ENCODE measurements around the gene GCC2.
A peak's percentile ranks its signal among the peaks of the same experiment; 100 is the strongest.

The GCC2 gene, protein sequence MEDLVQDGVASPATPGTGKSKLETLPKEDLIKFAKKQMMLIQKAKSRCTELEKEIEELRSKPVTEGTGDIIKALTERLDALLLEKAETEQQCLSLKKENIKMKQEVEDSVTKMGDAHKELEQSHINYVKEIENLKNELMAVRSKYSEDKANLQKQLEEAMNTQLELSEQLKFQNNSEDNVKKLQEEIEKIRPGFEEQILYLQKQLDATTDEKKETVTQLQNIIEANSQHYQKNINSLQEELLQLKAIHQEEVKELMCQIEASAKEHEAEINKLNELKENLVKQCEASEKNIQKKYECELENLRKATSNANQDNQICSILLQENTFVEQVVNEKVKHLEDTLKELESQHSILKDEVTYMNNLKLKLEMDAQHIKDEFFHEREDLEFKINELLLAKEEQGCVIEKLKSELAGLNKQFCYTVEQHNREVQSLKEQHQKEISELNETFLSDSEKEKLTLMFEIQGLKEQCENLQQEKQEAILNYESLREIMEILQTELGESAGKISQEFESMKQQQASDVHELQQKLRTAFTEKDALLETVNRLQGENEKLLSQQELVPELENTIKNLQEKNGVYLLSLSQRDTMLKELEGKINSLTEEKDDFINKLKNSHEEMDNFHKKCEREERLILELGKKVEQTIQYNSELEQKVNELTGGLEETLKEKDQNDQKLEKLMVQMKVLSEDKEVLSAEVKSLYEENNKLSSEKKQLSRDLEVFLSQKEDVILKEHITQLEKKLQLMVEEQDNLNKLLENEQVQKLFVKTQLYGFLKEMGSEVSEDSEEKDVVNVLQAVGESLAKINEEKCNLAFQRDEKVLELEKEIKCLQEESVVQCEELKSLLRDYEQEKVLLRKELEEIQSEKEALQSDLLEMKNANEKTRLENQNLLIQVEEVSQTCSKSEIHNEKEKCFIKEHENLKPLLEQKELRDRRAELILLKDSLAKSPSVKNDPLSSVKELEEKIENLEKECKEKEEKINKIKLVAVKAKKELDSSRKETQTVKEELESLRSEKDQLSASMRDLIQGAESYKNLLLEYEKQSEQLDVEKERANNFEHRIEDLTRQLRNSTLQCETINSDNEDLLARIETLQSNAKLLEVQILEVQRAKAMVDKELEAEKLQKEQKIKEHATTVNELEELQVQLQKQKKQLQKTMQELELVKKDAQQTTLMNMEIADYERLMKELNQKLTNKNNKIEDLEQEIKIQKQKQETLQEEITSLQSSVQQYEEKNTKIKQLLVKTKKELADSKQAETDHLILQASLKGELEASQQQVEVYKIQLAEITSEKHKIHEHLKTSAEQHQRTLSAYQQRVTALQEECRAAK (N-terminal part only)

GRCh38 chr2:108448678-108449409 lies at the start of gene GCC2:
Gene GCC2, plus strand, starts transcription at chr2:108449206. Its CDS starts 69 bp downstream, at chr2:108449275.
- peak; percentile 68 for TF ChIP-seq POLR2A (IDR thresholded peaks at IDR 0.05; ENCODE audit: low read depth, low read length)
- peak; percentile 79 for FAIRE-seq
- DNase-seq (ENCODE audit: insufficient read length, low spot score): peak; percentile 72

GRCh38 chr2:108399479-108399878 lies 49.5 kb upstream of the GCC2 start:
- TF ChIP-seq POLR2A (IDR thresholded peaks at IDR 0.05; ENCODE audit: low read depth, low read length): no peak
- FAIRE-seq (no peak), DNase-seq (ENCODE audit: insufficient read length, low spot score) (no peak)

DNA sequence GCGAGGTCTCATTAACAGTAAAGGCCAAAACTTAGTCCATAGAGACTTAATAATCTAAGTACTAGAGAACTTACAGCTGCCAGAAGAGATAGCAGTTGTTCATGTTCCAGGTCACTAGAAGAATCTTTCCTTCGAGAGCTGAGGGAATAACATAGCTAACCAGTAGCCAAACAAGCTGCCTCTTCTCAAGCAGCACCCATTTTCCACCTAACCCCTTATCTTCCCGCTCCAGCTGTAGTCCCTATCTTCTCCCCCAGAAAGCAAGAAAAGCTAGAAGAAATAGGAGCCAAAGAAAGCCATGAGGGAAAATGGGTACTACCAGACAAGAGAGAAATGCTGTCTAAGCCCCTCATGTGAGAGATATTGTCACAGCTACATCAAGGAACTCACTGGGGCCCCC lies 47.2 kb upstream of the GCC2 start:
- no peak for DNase-seq (ENCODE audit: insufficient read length, low spot score)
- FAIRE-seq: no peak
- no peak for TF ChIP-seq POLR2A (IDR thresholded peaks at IDR 0.05; ENCODE audit: low read depth, low read length)

DNA sequence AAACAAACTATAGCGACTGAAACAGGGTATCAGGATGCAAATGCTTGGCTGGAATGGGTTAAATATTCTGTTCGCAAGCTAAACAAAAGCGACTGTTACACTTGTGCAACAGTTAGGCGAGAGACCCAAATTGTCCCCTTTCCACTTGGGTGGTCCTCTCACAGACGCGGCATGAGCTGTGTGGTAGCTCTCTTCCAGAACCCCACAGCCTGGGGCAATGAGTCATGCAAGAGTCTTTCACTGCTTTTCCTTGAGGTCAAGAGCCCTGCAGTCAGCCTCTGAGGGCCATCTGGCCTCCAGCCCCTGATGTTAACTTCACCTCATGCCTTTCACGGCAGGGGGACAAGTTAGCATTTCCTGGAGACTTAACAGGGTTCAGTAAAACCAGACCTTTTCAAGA lies 45.5 kb upstream of the GCC2 start:
- no peak for TF ChIP-seq POLR2A (IDR thresholded peaks at IDR 0.05; ENCODE audit: low read depth, low read length)
- peak; percentile 53 for FAIRE-seq
- no peak for DNase-seq (ENCODE audit: insufficient read length, low spot score)

DNA sequence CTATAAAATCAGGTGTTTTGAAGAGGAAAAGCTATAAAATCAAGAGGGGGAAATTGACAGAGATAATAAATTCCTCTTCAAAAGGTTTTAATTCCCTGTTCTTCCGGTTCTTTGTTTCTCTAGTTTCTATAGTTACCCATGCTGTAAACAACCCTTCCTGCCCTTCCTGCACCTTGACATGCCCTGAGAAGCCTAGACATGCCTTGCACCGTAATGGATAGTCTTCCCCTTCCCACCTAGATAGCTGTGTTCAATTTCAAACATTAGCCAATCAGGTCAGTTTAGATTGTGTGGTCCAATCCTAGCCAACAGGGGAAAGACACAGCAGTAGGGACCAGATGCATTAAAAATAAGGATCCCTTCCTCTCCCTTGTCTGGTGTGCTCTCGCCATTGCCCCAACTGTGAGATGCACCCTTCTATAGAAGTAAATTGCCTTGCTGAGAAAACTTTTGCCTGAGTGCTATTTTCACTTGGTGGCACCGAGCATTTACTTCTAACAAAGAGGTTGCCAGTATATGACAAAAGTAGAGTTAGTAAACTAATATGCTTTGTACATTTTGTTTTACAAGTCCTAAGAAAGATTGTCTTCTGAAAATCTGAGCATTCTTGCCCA lies 44.1 kb upstream of the GCC2 start:
- no peak for DNase-seq (ENCODE audit: insufficient read length, low spot score)
- TF ChIP-seq POLR2A (IDR thresholded peaks at IDR 0.05; ENCODE audit: low read depth, low read length): no peak
- no peak for FAIRE-seq

DNA sequence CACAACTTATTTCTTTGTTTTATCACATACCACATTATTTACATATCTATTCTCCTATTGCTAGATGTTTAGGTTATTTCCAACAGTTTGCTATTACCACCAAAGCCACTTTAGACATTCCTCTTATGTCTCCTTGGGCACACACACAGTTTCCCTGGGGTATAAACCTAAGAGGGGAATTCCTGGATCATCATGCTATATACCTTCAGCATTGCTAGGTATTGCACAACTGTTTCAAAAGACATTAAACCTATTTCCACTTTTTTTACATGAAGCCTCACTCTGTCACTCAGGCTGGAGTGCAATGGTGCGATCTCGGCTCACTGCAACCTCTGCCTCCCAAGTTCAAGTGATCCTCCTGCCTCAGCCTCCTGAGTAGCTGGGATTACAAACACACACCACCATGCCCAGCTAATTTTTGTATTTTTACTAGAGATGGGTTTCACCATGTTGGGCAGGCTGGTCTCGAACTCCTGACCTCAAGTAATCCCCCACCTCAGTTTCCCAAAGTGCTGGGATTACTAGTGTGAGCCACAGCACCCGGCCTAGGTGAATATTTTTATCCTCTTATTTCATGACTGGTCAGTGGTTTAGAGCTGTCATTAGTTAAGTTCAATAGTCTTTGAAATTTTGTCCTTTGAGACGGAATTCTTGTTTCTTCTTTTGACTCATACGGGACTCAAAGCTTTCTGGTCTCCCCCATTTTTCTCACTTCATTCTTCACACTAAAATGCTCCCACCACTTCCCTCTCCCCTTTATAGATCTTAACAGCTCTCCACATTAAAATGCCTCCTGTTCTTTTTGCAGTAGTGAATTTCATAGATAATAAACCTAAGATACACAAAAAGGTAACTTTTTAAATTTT lies 40.9 kb upstream of the GCC2 start:
- no peak for FAIRE-seq

GRCh38 chr2:108409768-108410167 lies 39.2 kb upstream of the GCC2 start:
- DNase-seq (ENCODE audit: insufficient read length, low spot score): no peak
- TF ChIP-seq POLR2A (IDR thresholded peaks at IDR 0.05; ENCODE audit: low read depth, low read length): no peak
- FAIRE-seq: no peak

More for the DNA sequence above, 40.9 kb upstream of the GCC2 start:
- no peak for DNase-seq (ENCODE audit: insufficient read length, low spot score)
- TF ChIP-seq POLR2A (IDR thresholded peaks at IDR 0.05; ENCODE audit: low read depth, low read length): no peak

DNA sequence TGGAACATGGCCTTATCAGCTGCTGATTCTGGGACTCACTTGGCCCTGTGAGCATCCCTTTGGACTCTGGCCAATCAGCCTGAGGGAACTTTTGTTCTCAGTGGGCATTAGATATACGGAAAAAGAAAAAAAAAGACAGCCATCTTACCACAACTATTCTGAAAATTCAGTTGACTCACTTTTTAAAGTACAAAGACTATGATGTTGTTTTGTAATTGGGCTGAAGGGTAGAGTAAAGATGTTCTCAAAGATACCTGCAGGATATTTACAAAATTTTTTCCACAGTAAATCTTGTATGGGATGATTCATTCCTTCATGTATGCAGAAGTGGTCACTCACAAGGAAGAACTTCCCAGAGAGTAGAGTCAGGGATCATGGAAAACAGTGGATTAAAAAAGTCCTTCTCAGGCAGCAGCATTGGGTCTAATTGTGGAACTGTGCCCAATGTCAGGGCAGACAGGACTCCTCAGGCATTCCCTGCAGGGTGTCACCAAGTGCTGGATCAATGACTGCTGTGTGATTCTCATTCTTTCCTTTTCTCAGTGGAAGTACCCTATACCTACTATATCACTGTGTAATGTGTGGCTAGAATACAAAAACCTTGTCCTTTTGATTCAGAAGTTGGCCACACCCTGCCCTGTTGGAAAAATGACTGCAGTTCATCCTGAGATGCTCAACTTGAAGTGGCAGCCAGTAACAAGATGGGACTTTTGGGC lies 35.9 kb upstream of the GCC2 start:
- DNase-seq (ENCODE audit: insufficient read length, low spot score) (peak; percentile 44), FAIRE-seq (peak; percentile 43)
- no peak for TF ChIP-seq POLR2A (IDR thresholded peaks at IDR 0.05; ENCODE audit: low read depth, low read length)

DNA sequence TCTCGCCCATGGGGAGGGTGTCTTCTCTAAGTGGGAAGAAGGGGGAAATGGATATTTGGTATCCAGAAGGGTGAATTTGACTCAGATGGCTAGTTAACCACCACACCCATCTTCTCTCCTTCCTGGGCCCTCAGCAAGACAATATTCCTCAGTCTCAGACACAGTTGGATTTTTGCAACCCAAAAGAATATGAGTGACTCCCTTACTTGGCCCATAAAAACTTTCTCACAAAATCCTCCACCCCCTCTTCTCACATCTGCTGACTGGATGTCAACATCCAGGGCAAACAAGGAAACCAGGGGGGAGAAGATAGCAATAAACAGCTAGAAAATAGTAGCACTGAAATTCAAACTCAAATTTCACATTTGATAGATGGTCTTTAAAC lies 35.3 kb upstream of the GCC2 start:
- no peak for TF ChIP-seq POLR2A (IDR thresholded peaks at IDR 0.05; ENCODE audit: low read depth, low read length)
- FAIRE-seq (no peak), DNase-seq (ENCODE audit: insufficient read length, low spot score) (no peak)

DNA sequence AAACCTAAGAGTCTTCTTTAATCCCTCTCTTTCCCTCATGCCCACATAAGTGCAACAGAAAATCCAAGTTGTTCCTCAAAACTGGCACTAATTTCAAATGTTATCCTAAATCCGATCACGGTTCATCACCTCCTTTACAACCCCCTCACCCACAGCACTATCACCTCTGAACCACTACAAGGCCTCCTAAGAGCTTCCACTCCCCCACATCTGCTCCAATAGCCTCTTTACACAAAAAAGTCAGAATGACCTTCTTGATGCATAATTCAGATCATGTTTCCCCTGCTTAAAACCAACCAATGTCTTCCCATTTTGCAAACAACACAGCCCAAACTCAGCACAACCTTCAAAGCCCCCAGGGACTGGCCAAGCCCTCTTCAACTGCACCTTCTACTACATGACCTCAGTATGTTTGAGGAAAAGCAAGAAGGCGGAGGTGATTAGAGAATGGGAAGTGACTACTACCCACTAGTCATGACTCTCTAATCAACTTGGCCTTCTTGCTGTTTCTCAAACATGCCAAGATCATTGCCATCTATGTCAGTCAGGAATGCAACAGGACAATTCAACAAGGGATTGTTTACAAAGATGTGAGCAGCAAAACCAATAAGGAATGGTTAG lies 34.6 kb upstream of the GCC2 start:
- no peak for FAIRE-seq
- DNase-seq (ENCODE audit: insufficient read length, low spot score): no peak
- TF ChIP-seq POLR2A (IDR thresholded peaks at IDR 0.05; ENCODE audit: low read depth, low read length): no peak

GRCh38 chr2:108414945-108415344 lies 34.1 kb upstream of the GCC2 start:
- DNase-seq (ENCODE audit: insufficient read length, low spot score): no peak

More at GRCh38 chr2:108414945-108415344, 34.1 kb upstream of the GCC2 start:
- no peak for FAIRE-seq
- no peak for TF ChIP-seq POLR2A (IDR thresholded peaks at IDR 0.05; ENCODE audit: low read depth, low read length)

Measured in H54 (cell line).